ENCODE measurements around the gene MAP2K3.
"Not testable (repeated sequence)": the region's sequence is repeated elsewhere in the genome, so short reads cannot be mapped to it uniquely, and the experiment has no call there.

The MAP2K3 gene

GRCh38 chr17:21313761-21314160 is 29.2 kb downstream of the MAP2K3 start:
- DNase-seq: not testable (repeated sequence)

- not testable (repeated sequence) for DNase-seq
Measured at GRCh38 chr17:21314261-21314664, 29.8 kb downstream of the MAP2K3 start.

GRCh38 chr17:21314701-21315111 is 30.2 kb downstream of the MAP2K3 start:
- not testable (repeated sequence) for DNase-seq

- DNase-seq: not testable (repeated sequence)
Measured at GRCh38 chr17:21315246-21316000, 30.9 kb downstream of the MAP2K3 start.

GRCh38 chr17:21316212-21316886 is 31.8 kb downstream of the MAP2K3 start:
- not testable (repeated sequence) for DNase-seq

GRCh38 chr17:21316887-21317500 is 32.5 kb downstream of the MAP2K3 start:
- DNase-seq: not testable (repeated sequence)

- DNase-seq: not testable (repeated sequence)
Measured at GRCh38 chr17:21317821-21318220, 33.3 kb downstream of the MAP2K3 start.

- no peak for DNase-seq
Measured at GRCh38 chr17:21318439-21318838, 33.9 kb downstream of the MAP2K3 start.

GRCh38 chr17:21318856-21319255 is 34.3 kb downstream of the MAP2K3 start:
- not testable (repeated sequence) for DNase-seq

- not testable (repeated sequence) for DNase-seq
Measured at GRCh38 chr17:21319256-21319655, 34.7 kb downstream of the MAP2K3 start.

GRCh38 chr17:21319686-21320375 is 35.3 kb downstream of the MAP2K3 start:
- not testable (repeated sequence) for DNase-seq

GRCh38 chr17:21320430-21320829 is 35.9 kb downstream of the MAP2K3 start:
- not testable (repeated sequence) for DNase-seq

GRCh38 chr17:21321061-21321460 is 36.5 kb downstream of the MAP2K3 start:
- DNase-seq: not testable (repeated sequence)

- not testable (repeated sequence) for DNase-seq
Measured at GRCh38 chr17:21321744-21322191, 37.3 kb downstream of the MAP2K3 start.

GRCh38 chr17:21323257-21324111 is 39.0 kb downstream of the MAP2K3 start:
- not testable (repeated sequence) for DNase-seq

- not testable (repeated sequence) for DNase-seq
Measured at GRCh38 chr17:21324741-21325140, 40.2 kb downstream of the MAP2K3 start.

GRCh38 chr17:21327921-21328320 is 43.4 kb downstream of the MAP2K3 start:
- DNase-seq: not testable (repeated sequence)

- not testable (repeated sequence) for DNase-seq
Measured at GRCh38 chr17:21328778-21329177, 44.3 kb downstream of the MAP2K3 start.

GRCh38 chr17:21330436-21331160 is 46.1 kb downstream of the MAP2K3 start:
- DNase-seq: no peak

- DNase-seq: not testable (repeated sequence)
Measured at GRCh38 chr17:21336541-21337294, 52.2 kb downstream of the MAP2K3 start.

Data from stimulated activated naive CD4-positive, alpha-beta T cell treated with Interleukin-2 at 50 U/mL for 16 hours (primary cell).